Ishikawa (cell line): Measurements from ENCODE around the gene NUDT16.

Source experiments
- CEBPB ChIP-seq: IDR thresholded peaks from 2 replicates; pipeline ENCODE4 v1.6.1; 2012
- CREB1 ChIP-seq: IDR thresholded peaks from 2 replicates; pipeline ENCODE4 v1.6.1; 2012; ENCODE audit warnings: low read depth
- EGR1 ChIP-seq: IDR thresholded peaks from 2 replicates; pipeline ENCODE4 v1.6.1; 2012
- EP300 ChIP-seq: IDR thresholded peaks from 2 replicates; pipeline ENCODE4 v1.6.1; 2012; ENCODE audit warnings: borderline replicate concordance
- FOXM1 ChIP-seq: IDR thresholded peaks from 2 replicates; pipeline ENCODE4 v1.6.1; 2012; ENCODE audit warnings: low read depth, borderline replicate concordance
- MAX ChIP-seq: IDR thresholded peaks from 2 replicates; pipeline ENCODE4 v1.6.1; 2012
- RAD21 ChIP-seq: IDR thresholded peaks from 2 replicates; pipeline ENCODE4 v1.6.1; 2012; ENCODE audit warnings: low read depth
- REST ChIP-seq: IDR thresholded peaks from 2 replicates; pipeline ENCODE4 v1.6.1; 2012; ENCODE audit warnings: low read depth, mild to moderate bottlenecking
- TAF1 ChIP-seq: IDR thresholded peaks from 2 replicates; pipeline ENCODE4 v1.6.1; 2012; ENCODE audit warnings: low read depth, mild to moderate bottlenecking
- TCF12 ChIP-seq: IDR thresholded peaks from 2 replicates; pipeline ENCODE4 v1.6.1; 2012; ENCODE audit warnings: low read depth
- TEAD4 ChIP-seq: IDR thresholded peaks from 2 replicates; pipeline ENCODE4 v1.6.1; 2012
- USF1 ChIP-seq: IDR thresholded peaks from 2 replicates; pipeline ENCODE4 v1.6.1; 2012
- YY1 ChIP-seq: IDR thresholded peaks from 2 replicates; pipeline ENCODE4 v1.6.1; 2012; ENCODE audit warnings: low read depth
- ZBTB7A ChIP-seq: IDR thresholded peaks from 2 replicates; pipeline ENCODE4 v1.6.1; 2012; ENCODE audit warnings: low read depth

GRCh38 chr3:131349454-131349853 is 32.1 kb upstream of the NUDT16 start:
- TF ChIP-seq REST (no peak), EP300 (no peak), RAD21 (no peak), YY1 (no peak), CEBPB (no peak), FOXM1 (no peak), MAX (no peak), TAF1 (no peak), TCF12 (no peak), TEAD4 (no peak), ZBTB7A (no peak), CREB1 (no peak), EGR1 (no peak), USF1 (no peak)
